HepG2 (cell line): ENCODE results near the gene TRIM31. TPM values are rescaled to one million over a fixed set of nuclear protein-coding genes. Genes with fewer than 3 reads are reported as not detected.

ENCODE experiments used
- ATAD3A ChIP-seq: sonication (generic); formaldehyde crosslinking; IDR thresholded peaks from 2 replicates; pipeline ENCODE4 v1.4.0; 2020; ENCODE audit warnings: missing genetic modification reagents
- ATRX ChIP-seq: sonication (generic); formaldehyde crosslinking; IDR thresholded peaks from 2 replicates; pipeline ENCODE4 v1.4.0; 2020; ENCODE audit warnings: missing genetic modification reagents, borderline replicate concordance
- CBX2 ChIP-seq, 2 experiments: fragments of 200-600 bp in 1 of 2; sonication (generic); formaldehyde crosslinking in 1 of 2; IDR thresholded peaks; 2 replicates each; pipeline versions ENCODE4 v1.7.0 to v1.8.1; 2018 to 2022; ENCODE audit warnings: low read depth in 2 of 2, low read length in 1 of 2, mild to moderate bottlenecking in 1 of 2, missing genetic modification reagents in 1 of 2
- CCAR2 ChIP-seq: fragments of 200-400 bp; formaldehyde crosslinking; optimal IDR thresholded peaks from 2 replicates; pipeline ENCODE3; 2018; ENCODE audit warnings: low read depth, mild to moderate bottlenecking, low read length, moderate library complexity
- CENPT ChIP-seq: sonication (generic); formaldehyde crosslinking; IDR thresholded peaks from 2 replicates; pipeline ENCODE4 v1.8.0; 2022; ENCODE audit warnings: low read depth, mild to moderate bottlenecking, moderate library complexity, missing genetic modification reagents
- CENPX ChIP-seq: sonication (generic); formaldehyde crosslinking; IDR thresholded peaks from 2 replicates; pipeline ENCODE4 v1.9.0; 2021; ENCODE audit warnings: mild to moderate bottlenecking, missing genetic modification reagents, moderate library complexity
- HHEX ChIP-seq: IDR thresholded peaks from 2 replicates; pipeline ENCODE4 v1.6.1; 2016; ENCODE audit warnings: control low read depth
- HNRNPUL1 ChIP-seq: fragments of 200-400 bp; formaldehyde crosslinking; IDR thresholded peaks from 2 replicates; pipeline ENCODE4 v1.6.1; 2017; ENCODE audit warnings: low read depth, mild to moderate bottlenecking, low read length, moderate library complexity
- KMT2A ChIP-seq: sonication (generic); formaldehyde crosslinking; IDR thresholded peaks from 2 replicates; pipeline ENCODE4 v1.4.0; 2020; ENCODE audit warnings: missing genetic modification reagents
- NFYB ChIP-seq: sonication (generic); formaldehyde crosslinking; IDR thresholded peaks from 2 replicates; pipeline ENCODE4 v1.4.0; 2020; ENCODE audit warnings: missing genetic modification reagents
- PHF8 ChIP-seq: sonication (generic); formaldehyde crosslinking; IDR thresholded peaks from 2 replicates; pipeline ENCODE4 v1.5.0; 2020; ENCODE audit warnings: missing genetic modification reagents
- PRPF4 ChIP-seq: fragments of 200-400 bp; formaldehyde crosslinking; IDR thresholded peaks from 2 replicates; pipeline ENCODE4 v1.6.1; 2016; ENCODE audit warnings: low read length, low read depth; ENCODE audit not compliant: poor library complexity, severe bottlenecking
- RFX5 ChIP-seq: IDR thresholded peaks from 2 replicates; pipeline ENCODE4 v1.6.1; 2011; ENCODE audit warnings: low read depth, low read length, improper control_type of control experiment
- XBP1 ChIP-seq: sonication (generic); formaldehyde crosslinking; IDR thresholded peaks from 2 replicates; pipeline ENCODE4 v1.5.0; 2020; ENCODE audit warnings: missing genetic modification reagents
- ZFP41 ChIP-seq: sonication (generic); formaldehyde crosslinking; IDR thresholded peaks from 2 replicates; pipeline ENCODE4 v1.4.0; 2020; ENCODE audit warnings: mild to moderate bottlenecking, missing genetic modification reagents, borderline replicate concordance
- ZNF367 ChIP-seq: sonication (generic); formaldehyde crosslinking; IDR thresholded peaks from 2 replicates; pipeline ENCODE4 v1.4.0; 2020; ENCODE audit warnings: missing genetic modification reagents, borderline replicate concordance
- ZNF615 ChIP-seq: sonication (generic); formaldehyde crosslinking; IDR thresholded peaks from 2 replicates; pipeline ENCODE4 v1.5.0; 2020; ENCODE audit warnings: mild to moderate bottlenecking, missing genetic modification reagents, borderline replicate concordance
- ZNF629 ChIP-seq: sonication (generic); formaldehyde crosslinking; conservative IDR thresholded peaks from 2 replicates; pipeline ENCODE4 v1.5.0; 2020; ENCODE audit warnings: missing genetic modification reagents
- ZNF652 ChIP-seq: IDR thresholded peaks from 2 replicates; pipeline ENCODE4 v1.6.1; 2016; ENCODE audit warnings: low read depth, borderline replicate concordance
- ZNF788 ChIP-seq: sonication (generic); formaldehyde crosslinking; IDR thresholded peaks from 2 replicates; pipeline ENCODE4 v1.5.0; 2020; ENCODE audit warnings: mild to moderate bottlenecking, missing genetic modification reagents, borderline replicate concordance
- ZZZ3 ChIP-seq: sonication (generic); formaldehyde crosslinking; IDR thresholded peaks from 2 replicates; pipeline ENCODE4 v1.4.0; 2020; ENCODE audit warnings: missing genetic modification reagents, mild to moderate bottlenecking, borderline replicate concordance
- polyA plus RNA-seq, 8 experiments: library from polyadenylated mRNA; depleted of rRNA in 3 of 8; stranded (reverse) in 7 of 8; unstranded in 1 of 8; fragments of >200 nt; fragmentation: Illumina TruSeq in 4 of 8; extraction: Trizol in 4 of 8; gene quantifications; 2 replicates each; pipeline versions ENCODE4 v1.2.1 to v1.2.3, GENCODE V29; 2011 to 2016; ENCODE audit warnings: low read depth in 4 of 8, missing spikeins in 1 of 8, mixed read lengths in 1 of 8; ENCODE audit not compliant: insufficient read depth in 1 of 8
- total RNA-seq, 5 experiments: library from RNA; depleted of rRNA; stranded (reverse); fragments of >200 nt; fragmentation: Illumina TruSeq; extraction: Trizol; gene quantifications; 2 replicates each; pipeline ENCODE4 v1.2.3, GENCODE V29; 2016; ENCODE audit warnings: low read depth in 1 of 5
- TF ChIP-seq, protein P1 (sequence below): IDR thresholded peaks from 2 replicates; pipeline ENCODE4 v1.6.1; 2016; ENCODE audit warnings: mild to moderate bottlenecking
- TF ChIP-seq, protein P2 (sequence below): sonication (generic); formaldehyde crosslinking; IDR thresholded peaks from 2 replicates; pipeline ENCODE4 v1.4.0; 2020; ENCODE audit warnings: missing genetic modification reagents
- TF ChIP-seq, protein P3 (sequence below): sonication (generic); formaldehyde crosslinking; IDR thresholded peaks from 2 replicates; pipeline ENCODE4 v1.8.1; 2023; ENCODE audit warnings: mild to moderate bottlenecking, missing genetic modification reagents, borderline replicate concordance
- TF ChIP-seq, protein P4 (sequence below): sonication (generic); formaldehyde crosslinking; IDR thresholded peaks from 2 replicates; pipeline ENCODE4 v1.4.0; 2020; ENCODE audit warnings: mild to moderate bottlenecking, missing genetic modification reagents, borderline replicate concordance

Gene TRIM31
- total and polyA plus RNA-seq, 2 of the 13 experiments (the other 11 are each of a cell fraction or from before 2014, with no cell fraction given), result 0.13 to 0.51 TPM

DNA sequence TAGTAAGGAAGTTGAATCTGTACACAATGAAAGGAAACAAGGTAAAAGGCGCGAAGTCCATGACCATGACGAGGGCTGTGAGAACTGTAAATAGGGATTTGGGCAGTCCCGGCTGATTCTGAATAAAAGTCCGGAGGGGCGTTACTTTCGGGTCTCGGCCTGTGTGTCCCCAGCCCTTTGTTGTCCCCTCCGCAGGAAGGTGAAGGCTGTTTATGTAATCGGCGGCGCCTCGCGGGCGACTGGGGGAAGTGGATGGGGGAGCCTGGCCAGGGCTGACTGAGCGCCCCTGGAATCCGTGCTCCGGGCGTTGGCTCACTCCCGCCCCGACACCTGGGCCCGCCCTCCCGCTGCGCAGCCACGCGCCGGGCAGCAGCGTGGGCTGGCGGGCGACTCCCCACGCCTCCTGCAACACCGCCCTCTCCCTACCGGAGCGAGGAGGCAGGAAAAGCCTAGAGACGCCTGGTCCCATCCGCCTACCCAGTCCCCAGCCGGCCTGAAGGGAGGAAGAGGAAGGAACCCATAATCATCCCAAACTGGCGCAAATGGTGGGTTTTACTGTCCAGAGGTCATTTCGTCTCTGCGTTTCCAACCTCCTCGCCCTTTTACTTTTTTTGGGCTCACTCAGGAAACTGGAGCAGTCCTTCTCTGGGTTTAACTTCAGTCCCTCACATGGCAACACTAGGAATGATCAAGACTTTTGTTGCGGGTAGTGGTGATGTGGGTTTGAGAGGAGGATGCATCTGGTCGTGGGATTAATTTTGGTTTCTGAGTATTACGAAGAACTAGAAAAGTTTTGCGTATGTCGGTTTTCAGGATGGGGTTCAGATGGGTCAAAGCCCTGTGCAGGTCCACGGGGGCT is 12.1 kb downstream of the TRIM31 start (continued):
- TF ChIP-seq ZNF615 (CRISPR knock-in tag) (peak; percentile 59; the same call in 1 of the 2 replicates), ZFP41 (no peak), HHEX (CRISPR knock-in tag) (0 out of 2 replicates have a peak, but pooled peaks have one; percentile 6), NFYB (CRISPR knock-in tag) (no peak), CCAR2 (no peak), ZNF367 (CRISPR knock-in tag) (no peak), ZNF629 (no peak; the same call in 1 of the 2 replicates), ZNF788 (CRISPR knock-in tag) (peak; percentile 94), CENPX (CRISPR knock-in tag) (no peak), CENPT (CRISPR knock-in tag) (no peak), ZNF652 (CRISPR knock-in tag) (no peak), KMT2A (CRISPR knock-in tag) (peak; percentile 75), XBP1 (no peak), ZZZ3 (CRISPR knock-in tag) (no peak), RFX5 (no peak), ATAD3A (CRISPR knock-in tag) (no peak; the same call in 1 of the 2 replicates), CBX2 (IDR thresholded peaks at IDR 0.05; ENCODE audit: low read depth, low read length) (no peak), CBX2 (CRISPR knock-in tag; IDR thresholded peaks at IDR 0.05; ENCODE audit: low read depth) (peak; percentile 88; the same call in 1 of the 2 replicates), PRPF4 (no peak), ATRX (CRISPR knock-in tag) (no peak), HNRNPUL1 (no peak), PHF8 (peak; percentile 51)
- TF ChIP-seq, protein P1, sequence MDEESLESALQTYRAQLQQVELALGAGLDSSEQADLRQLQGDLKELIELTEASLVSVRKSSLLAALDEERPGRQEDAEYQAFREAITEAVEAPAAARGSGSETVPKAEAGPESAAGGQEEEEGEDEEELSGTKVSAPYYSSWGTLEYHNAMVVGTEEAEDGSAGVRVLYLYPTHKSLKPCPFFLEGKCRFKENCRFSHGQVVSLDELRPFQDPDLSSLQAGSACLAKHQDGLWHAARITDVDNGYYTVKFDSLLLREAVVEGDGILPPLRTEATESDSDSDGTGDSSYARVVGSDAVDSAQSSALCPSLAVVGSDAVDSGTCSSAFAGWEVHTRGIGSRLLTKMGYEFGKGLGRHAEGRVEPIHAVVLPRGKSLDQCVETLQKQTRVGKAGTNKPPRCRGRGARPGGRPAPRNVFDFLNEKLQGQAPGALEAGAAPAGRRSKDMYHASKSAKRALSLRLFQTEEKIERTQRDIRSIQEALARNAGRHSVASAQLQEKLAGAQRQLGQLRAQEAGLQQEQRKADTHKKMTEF, result peak; percentile 86
- TF ChIP-seq, protein P2, sequence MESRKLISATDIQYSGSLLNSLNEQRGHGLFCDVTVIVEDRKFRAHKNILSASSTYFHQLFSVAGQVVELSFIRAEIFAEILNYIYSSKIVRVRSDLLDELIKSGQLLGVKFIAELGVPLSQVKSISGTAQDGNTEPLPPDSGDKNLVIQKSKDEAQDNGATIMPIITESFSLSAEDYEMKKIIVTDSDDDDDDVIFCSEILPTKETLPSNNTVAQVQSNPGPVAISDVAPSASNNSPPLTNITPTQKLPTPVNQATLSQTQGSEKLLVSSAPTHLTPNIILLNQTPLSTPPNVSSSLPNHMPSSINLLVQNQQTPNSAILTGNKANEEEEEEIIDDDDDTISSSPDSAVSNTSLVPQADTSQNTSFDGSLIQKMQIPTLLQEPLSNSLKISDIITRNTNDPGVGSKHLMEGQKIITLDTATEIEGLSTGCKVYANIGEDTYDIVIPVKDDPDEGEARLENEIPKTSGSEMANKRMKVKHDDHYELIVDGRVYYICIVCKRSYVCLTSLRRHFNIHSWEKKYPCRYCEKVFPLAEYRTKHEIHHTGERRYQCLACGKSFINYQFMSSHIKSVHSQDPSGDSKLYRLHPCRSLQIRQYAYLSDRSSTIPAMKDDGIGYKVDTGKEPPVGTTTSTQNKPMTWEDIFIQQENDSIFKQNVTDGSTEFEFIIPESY, result peak; percentile 45
- TF ChIP-seq, protein P3, sequence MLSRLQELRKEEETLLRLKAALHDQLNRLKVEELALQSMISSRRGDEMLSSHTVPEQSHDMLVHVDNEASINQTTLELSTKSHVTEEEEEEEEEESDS (CRISPR knock-in tag), result no peak
- TF ChIP-seq, protein P4, sequence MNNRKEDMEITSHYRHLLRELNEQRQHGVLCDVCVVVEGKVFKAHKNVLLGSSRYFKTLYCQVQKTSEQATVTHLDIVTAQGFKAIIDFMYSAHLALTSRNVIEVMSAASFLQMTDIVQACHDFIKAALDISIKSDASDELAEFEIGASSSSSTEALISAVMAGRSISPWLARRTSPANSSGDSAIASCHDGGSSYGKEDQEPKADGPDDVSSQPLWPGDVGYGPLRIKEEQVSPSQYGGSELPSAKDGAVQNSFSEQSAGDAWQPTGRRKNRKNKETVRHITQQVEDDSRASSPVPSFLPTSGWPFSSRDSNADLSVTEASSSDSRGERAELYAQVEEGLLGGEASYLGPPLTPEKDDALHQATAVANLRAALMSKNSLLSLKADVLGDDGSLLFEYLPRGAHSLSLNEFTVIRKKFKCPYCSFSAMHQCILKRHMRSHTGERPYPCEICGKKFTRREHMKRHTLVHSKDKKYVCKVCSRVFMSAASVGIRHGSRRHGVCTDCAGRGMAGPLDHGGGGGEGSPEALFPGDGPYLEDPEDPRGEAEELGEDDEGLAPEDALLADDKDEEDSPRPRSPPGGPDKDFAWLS, result 0 out of 2 replicates have a peak, but pooled peaks have one; percentile 92
